Measurements from ENCODE around the gene ARHGAP6. TPM values are rescaled to one million over a fixed set of nuclear protein-coding genes. Genes with fewer than 3 reads are reported as not detected.

The ARHGAP6 gene
- total RNA-seq, 4 donors from 2014 or later = 0.64 to 9.5 (median 2.3) TPM

DNA sequence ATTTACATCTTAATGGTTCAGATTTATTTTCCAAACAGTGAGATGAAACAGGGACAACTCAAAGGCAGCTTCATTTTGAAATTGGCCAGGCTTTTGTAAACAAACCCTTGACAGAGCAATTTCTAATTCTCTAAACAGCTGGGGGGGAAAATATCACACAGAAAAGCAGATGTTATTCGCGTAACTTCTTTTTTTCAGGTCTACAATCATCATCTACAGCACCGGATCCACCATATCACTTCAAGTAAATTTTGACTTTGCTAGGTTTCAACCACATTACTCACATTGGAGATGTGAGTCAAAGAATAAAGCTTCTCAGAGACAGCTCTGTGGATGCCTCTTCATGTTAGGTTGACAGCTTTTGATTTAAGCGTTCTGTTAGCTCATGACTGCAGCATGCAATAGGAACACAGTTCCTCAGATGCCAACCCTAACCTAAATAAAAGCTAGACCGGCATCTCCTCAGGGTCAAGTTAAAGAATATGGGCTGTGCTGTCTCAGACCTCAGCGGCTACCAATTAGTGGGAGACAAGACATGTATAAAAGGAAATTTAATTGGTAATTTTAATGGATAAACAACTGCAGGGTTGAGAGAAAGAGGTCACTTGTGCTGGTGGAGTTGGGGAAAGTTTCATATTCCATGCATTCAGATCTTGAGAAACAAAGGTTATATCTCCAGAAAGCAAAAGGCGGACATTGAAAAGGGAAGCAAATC, 345.8 kb downstream of the ARHGAP6 start:
- Histone ChIP-seq H3K4me3 (no peak overlapping the region), H3K27ac (no peak overlapping the region), H3K27me3 (no peaks in the 10 kb centered on the region), H3K4me1 (no peaks in the 10 kb centered on the region), H3K36me3 (no peaks in the 10 kb centered on the region), H3K9me3 (peaks cover 0 to 9% (median 0%) of the 10 kb centered on the region in 3 donors)
- intact Hi-C loops (cut with DNase I) = no loop called here
- no peak for DNase-seq
- WGBS, 2 donors = 73 to 93% methylated on average over 4 to 7 of the region's 7 CpGs
- TF ChIP-seq, protein P1, sequence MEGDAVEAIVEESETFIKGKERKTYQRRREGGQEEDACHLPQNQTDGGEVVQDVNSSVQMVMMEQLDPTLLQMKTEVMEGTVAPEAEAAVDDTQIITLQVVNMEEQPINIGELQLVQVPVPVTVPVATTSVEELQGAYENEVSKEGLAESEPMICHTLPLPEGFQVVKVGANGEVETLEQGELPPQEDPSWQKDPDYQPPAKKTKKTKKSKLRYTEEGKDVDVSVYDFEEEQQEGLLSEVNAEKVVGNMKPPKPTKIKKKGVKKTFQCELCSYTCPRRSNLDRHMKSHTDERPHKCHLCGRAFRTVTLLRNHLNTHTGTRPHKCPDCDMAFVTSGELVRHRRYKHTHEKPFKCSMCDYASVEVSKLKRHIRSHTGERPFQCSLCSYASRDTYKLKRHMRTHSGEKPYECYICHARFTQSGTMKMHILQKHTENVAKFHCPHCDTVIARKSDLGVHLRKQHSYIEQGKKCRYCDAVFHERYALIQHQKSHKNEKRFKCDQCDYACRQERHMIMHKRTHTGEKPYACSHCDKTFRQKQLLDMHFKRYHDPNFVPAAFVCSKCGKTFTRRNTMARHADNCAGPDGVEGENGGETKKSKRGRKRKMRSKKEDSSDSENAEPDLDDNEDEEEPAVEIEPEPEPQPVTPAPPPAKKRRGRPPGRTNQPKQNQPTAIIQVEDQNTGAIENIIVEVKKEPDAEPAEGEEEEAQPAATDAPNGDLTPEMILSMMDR (IDR thresholded peaks at IDR 0.05) = no peak
- no peak for TF ChIP-seq POLR2A (IDR thresholded peaks at IDR 0.05)

DNA sequence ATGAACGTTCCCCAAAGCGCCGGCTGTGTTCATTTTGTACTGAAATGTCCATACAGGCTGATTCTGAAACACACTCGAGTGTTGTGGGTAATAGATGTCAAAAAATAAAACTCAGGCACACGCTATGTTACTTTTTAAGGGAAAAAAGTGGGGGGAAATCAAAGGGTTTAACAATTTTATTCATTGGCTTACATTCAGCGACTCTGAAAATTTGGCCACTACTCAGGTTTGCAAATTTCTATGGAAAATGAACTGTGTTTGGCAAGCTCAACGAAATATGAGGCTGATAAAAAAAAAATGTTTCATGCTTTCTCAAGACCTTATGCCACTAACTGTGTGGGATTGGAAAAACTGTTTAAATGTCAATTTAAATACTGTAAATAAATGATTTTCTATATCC, 354.0 kb downstream of the ARHGAP6 start:
- intact Hi-C loops (cut with DNase I) = no loop called here
- Histone ChIP-seq H3K27ac (no peak overlapping the region), H3K4me3 (no peak overlapping the region), H3K36me3 (no peaks in the 10 kb centered on the region), H3K27me3 (no peaks in the 10 kb centered on the region), H3K4me1 (no peaks in the 10 kb centered on the region), H3K9me3 (no peaks in the 10 kb centered on the region)
- 56 to 71% methylated on average over 7 of the region's 7 CpGs for WGBS, 2 donors
- no peak for DNase-seq
- TF ChIP-seq POLR2A (IDR thresholded peaks at IDR 0.05) = no peak
- TF ChIP-seq, protein P1 (IDR thresholded peaks at IDR 0.05) = no peak

DNA sequence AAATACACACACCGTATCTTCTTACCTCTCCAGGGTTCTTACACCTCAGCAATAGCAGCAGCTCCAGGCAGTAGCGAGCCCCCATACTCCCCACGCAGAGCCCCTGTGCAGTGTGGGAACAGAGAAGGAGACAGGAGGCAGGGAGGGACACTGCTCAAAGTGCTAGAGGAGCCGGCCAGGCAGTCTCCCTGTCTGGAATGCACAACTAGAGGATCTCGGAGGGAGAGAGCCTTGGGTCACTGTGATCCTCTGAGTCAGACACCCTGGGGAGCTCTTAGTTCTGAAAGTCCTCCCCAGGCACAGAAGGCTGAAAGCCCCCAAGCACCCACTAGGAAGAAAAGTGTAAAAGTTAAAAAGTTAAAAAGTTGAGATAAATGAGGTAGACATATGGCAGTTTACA, 356.5 kb downstream of the ARHGAP6 start:
- no peak overlapping the region for H3K27ac ChIP-seq
- H3K4me1 ChIP-seq = no peaks in the 10 kb centered on the region
- TF ChIP-seq POLR2A (IDR thresholded peaks at IDR 0.05) = no peak
- TF ChIP-seq, protein P1 (IDR thresholded peaks at IDR 0.05) = no peak
- no peaks in the 10 kb centered on the region for H3K9me3 ChIP-seq
- DNase-seq = no peak
- no peaks in the 10 kb centered on the region for H3K36me3 ChIP-seq
- 77 to 100% methylated on average over 1 to 3 of the region's 5 CpGs for WGBS, 2 donors
- intact Hi-C loops (cut with DNase I) = no loop called here
- H3K27me3 ChIP-seq = no peaks in the 10 kb centered on the region
- H3K4me3 ChIP-seq = no peak overlapping the region

DNA sequence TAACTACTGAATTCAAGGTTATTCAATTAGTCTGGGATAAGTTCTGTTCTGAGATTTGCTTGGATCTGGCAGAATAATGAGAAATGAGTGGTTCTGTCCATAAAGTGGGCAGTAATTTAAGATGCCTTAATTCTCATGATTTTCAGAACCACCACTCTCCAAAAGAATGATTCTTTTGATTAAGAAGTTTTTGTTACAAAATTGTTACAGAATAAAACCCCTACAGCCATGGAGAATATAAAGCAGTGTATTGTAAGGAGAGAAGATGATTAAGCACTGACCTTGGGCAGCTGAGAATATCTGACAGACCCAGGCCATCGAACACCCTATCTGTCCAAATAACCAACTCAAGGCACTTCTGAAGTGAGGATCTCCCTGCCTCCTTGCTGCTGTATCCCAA, 360.1 kb downstream of the ARHGAP6 start:
- TF ChIP-seq, protein P1 (IDR thresholded peaks at IDR 0.05) = no peak
- no peak for TF ChIP-seq POLR2A (IDR thresholded peaks at IDR 0.05)
- 75 to 88% methylated on average over 1 of the region's 1 CpG for WGBS, 2 donors
- H3K27me3 ChIP-seq = no peaks in the 10 kb centered on the region
- intact Hi-C loops (cut with DNase I) = no loop called here
- H3K27ac ChIP-seq = no peak overlapping the region
- peaks cover 0 to 6% (median 0%) of the 10 kb centered on the region in 3 donors for H3K4me1 ChIP-seq
- H3K36me3 ChIP-seq = no peaks in the 10 kb centered on the region
- no peak for DNase-seq
- no peak overlapping the region for H3K4me3 ChIP-seq
- no peaks in the 10 kb centered on the region for H3K9me3 ChIP-seq

DNA sequence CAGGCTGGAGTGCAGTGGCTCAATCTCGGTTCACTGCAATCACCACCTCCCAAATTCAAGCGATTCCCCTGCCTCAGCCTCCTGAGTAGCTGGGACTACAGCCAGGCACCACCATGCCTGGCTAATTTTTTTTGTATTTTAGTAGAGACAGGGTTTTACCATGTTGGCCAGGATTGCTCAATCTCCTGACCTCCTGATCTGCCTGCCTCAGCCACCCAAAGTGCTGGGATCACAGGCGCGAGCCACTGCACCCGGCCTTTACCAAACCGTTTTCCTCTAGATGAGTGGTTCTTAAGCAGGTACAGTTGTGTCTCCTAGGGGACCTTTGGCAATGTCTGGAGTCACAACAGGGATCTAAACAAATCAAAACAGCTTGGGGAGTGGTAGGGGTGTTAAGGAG, 360.9 kb downstream of the ARHGAP6 start:
- WGBS, 2 donors = 86% methylated on average over 4 of the region's 6 CpGs; no CpG with 5 or more reads in 1 of the 2 donors
- no peaks in the 10 kb centered on the region for H3K9me3 ChIP-seq
- TF ChIP-seq, protein P1 (IDR thresholded peaks at IDR 0.05) = no peak
- no peak for TF ChIP-seq POLR2A (IDR thresholded peaks at IDR 0.05)
- H3K4me3 ChIP-seq = no peak overlapping the region
- DNase-seq = no peak
- H3K27me3 ChIP-seq = no peaks in the 10 kb centered on the region
- no peaks in the 10 kb centered on the region for H3K36me3 ChIP-seq
- H3K4me1 ChIP-seq = peaks cover 0 to 6% (median 0%) of the 10 kb centered on the region in 3 donors
- no peak overlapping the region for H3K27ac ChIP-seq
- intact Hi-C loops (cut with DNase I) = no loop called here
